Measurements from ENCODE around the gene KATNB1. TPM values are rescaled to one million over a fixed set of nuclear protein-coding genes. Genes with fewer than 3 reads are reported as not detected.

The KATNB1 gene
- total RNA-seq, 1 experiment from 2014 or later: 17.4 TPM

GRCh38 chr16:57699481-57699880 is 36.1 kb upstream of the KATNB1 start:
- Histone ChIP-seq H3K9me3 (ENCODE audit: low read length) (no peaks in the 10 kb centered on the region), H3K36me3 (ENCODE audit: insufficient read depth, low read length) (no peaks in the 10 kb centered on the region), H3K9me2 (replicated peaks; ENCODE audit: insufficient read depth, low read length) (no peaks in the 10 kb centered on the region), H3K4me2 (ENCODE audit: low read depth, low read length, poor library complexity, severe bottlenecking) (no peak overlapping the region), H4K20me1 (ENCODE audit: insufficient read depth, low read depth, low read length) (no peaks in the 10 kb centered on the region), H3K27me3 (ENCODE audit: low read length) (no peaks in the 10 kb centered on the region), H3K9ac (ENCODE audit: low read length) (no peak overlapping the region), H3K4me1 (ENCODE audit: low read length) (no peaks in the 10 kb centered on the region), H3K27ac (ENCODE audit: low read length) (no peak overlapping the region), H3K79me2 (ENCODE audit: low read length) (no peaks in the 10 kb centered on the region), H3K4me3 (ENCODE audit: low read length) (no peak overlapping the region), H2AFZ (ENCODE audit: low read length) (no peak overlapping the region)
- DNase-seq: no peak

GRCh38 chr16:57699899-57700298 is 35.7 kb upstream of the KATNB1 start:
- H3K79me2 ChIP-seq (ENCODE audit: low read length): no peaks in the 10 kb centered on the region

GRCh38 chr16:57700781-57701551 is 34.6 kb upstream of the KATNB1 start:
- Histone ChIP-seq H3K4me1 (ENCODE audit: low read length) (no peaks in the 10 kb centered on the region), H4K20me1 (ENCODE audit: insufficient read depth, low read depth, low read length) (no peaks in the 10 kb centered on the region), H3K79me2 (ENCODE audit: low read length) (no peaks in the 10 kb centered on the region), H2AFZ (ENCODE audit: low read length) (no peak overlapping the region), H3K27ac (ENCODE audit: low read length) (no peak overlapping the region), H3K4me2 (ENCODE audit: low read depth, low read length, poor library complexity, severe bottlenecking) (no peak overlapping the region), H3K9me3 (ENCODE audit: low read length) (no peaks in the 10 kb centered on the region), H3K27me3 (ENCODE audit: low read length) (no peaks in the 10 kb centered on the region), H3K9me2 (replicated peaks; ENCODE audit: insufficient read depth, low read length) (no peaks in the 10 kb centered on the region), H3K9ac (ENCODE audit: low read length) (no peak overlapping the region), H3K36me3 (ENCODE audit: insufficient read depth, low read length) (no peaks in the 10 kb centered on the region), H3K4me3 (ENCODE audit: low read length) (no peak overlapping the region)
- no peak for DNase-seq

More at GRCh38 chr16:57699899-57700298, 35.7 kb upstream of the KATNB1 start:
- DNase-seq: no peak
- Histone ChIP-seq H2AFZ (ENCODE audit: low read length) (no peak overlapping the region), H3K27ac (ENCODE audit: low read length) (no peak overlapping the region), H3K4me3 (ENCODE audit: low read length) (no peak overlapping the region), H3K4me2 (ENCODE audit: low read depth, low read length, poor library complexity, severe bottlenecking) (no peak overlapping the region), H3K9me3 (ENCODE audit: low read length) (no peaks in the 10 kb centered on the region), H3K27me3 (ENCODE audit: low read length) (no peaks in the 10 kb centered on the region), H4K20me1 (ENCODE audit: insufficient read depth, low read depth, low read length) (no peaks in the 10 kb centered on the region), H3K9me2 (replicated peaks; ENCODE audit: insufficient read depth, low read length) (no peaks in the 10 kb centered on the region), H3K9ac (ENCODE audit: low read length) (no peak overlapping the region), H3K36me3 (ENCODE audit: insufficient read depth, low read length) (no peaks in the 10 kb centered on the region), H3K4me1 (ENCODE audit: low read length) (no peaks in the 10 kb centered on the region)

GRCh38 chr16:57701759-57702371 is 33.7 kb upstream of the KATNB1 start:
- no peak overlapping the region for H3K4me3 ChIP-seq (ENCODE audit: low read length)
- H3K9me2 ChIP-seq (replicated peaks; ENCODE audit: insufficient read depth, low read length): no peaks in the 10 kb centered on the region
- no peaks in the 10 kb centered on the region for H3K27me3 ChIP-seq (ENCODE audit: low read length)
- no peak for DNase-seq
- H3K4me2 ChIP-seq (ENCODE audit: low read depth, low read length, poor library complexity, severe bottlenecking): no peak overlapping the region
- no peak overlapping the region for H2AFZ ChIP-seq (ENCODE audit: low read length)
- H3K4me1 ChIP-seq (ENCODE audit: low read length): no peaks in the 10 kb centered on the region
- H3K27ac ChIP-seq (ENCODE audit: low read length): no peak overlapping the region
- H3K79me2 ChIP-seq (ENCODE audit: low read length): no peaks in the 10 kb centered on the region
- H3K36me3 ChIP-seq (ENCODE audit: insufficient read depth, low read length): no peaks in the 10 kb centered on the region
- no peaks in the 10 kb centered on the region for H3K9me3 ChIP-seq (ENCODE audit: low read length)
- no peak overlapping the region for H3K9ac ChIP-seq (ENCODE audit: low read length)
- no peaks in the 10 kb centered on the region for H4K20me1 ChIP-seq (ENCODE audit: insufficient read depth, low read depth, low read length)

- no peak overlapping the region for H3K4me3 ChIP-seq (ENCODE audit: low read length)
- H3K9ac ChIP-seq (ENCODE audit: low read length): no peak overlapping the region
- H3K27me3 ChIP-seq (ENCODE audit: low read length): no peaks in the 10 kb centered on the region
- H3K4me2 ChIP-seq (ENCODE audit: low read depth, low read length, poor library complexity, severe bottlenecking): no peak overlapping the region
- no peaks in the 10 kb centered on the region for H3K9me2 ChIP-seq (replicated peaks; ENCODE audit: insufficient read depth, low read length)
- H3K36me3 ChIP-seq (ENCODE audit: insufficient read depth, low read length): no peaks in the 10 kb centered on the region
- no peak overlapping the region for H2AFZ ChIP-seq (ENCODE audit: low read length)
- no peak overlapping the region for H3K27ac ChIP-seq (ENCODE audit: low read length)
- H4K20me1 ChIP-seq (ENCODE audit: insufficient read depth, low read depth, low read length): no peaks in the 10 kb centered on the region
- no peaks in the 10 kb centered on the region for H3K79me2 ChIP-seq (ENCODE audit: low read length)
- no peaks in the 10 kb centered on the region for H3K4me1 ChIP-seq (ENCODE audit: low read length)
- no peak for DNase-seq
- H3K9me3 ChIP-seq (ENCODE audit: low read length): no peaks in the 10 kb centered on the region
Observed at GRCh38 chr16:57703416-57704010, 32.1 kb upstream of the KATNB1 start.

- no peaks in the 10 kb centered on the region for H3K9me2 ChIP-seq (replicated peaks; ENCODE audit: insufficient read depth, low read length)
- H3K36me3 ChIP-seq (ENCODE audit: insufficient read depth, low read length): no peaks in the 10 kb centered on the region
- no peak for DNase-seq
- no peaks in the 10 kb centered on the region for H3K4me1 ChIP-seq (ENCODE audit: low read length)
- no peaks in the 10 kb centered on the region for H3K9me3 ChIP-seq (ENCODE audit: low read length)
- no peak overlapping the region for H3K9ac ChIP-seq (ENCODE audit: low read length)
- H3K27me3 ChIP-seq (ENCODE audit: low read length): no peaks in the 10 kb centered on the region
- no peak overlapping the region for H2AFZ ChIP-seq (ENCODE audit: low read length)
- no peak overlapping the region for H3K4me2 ChIP-seq (ENCODE audit: low read depth, low read length, poor library complexity, severe bottlenecking)
- no peak overlapping the region for H3K27ac ChIP-seq (ENCODE audit: low read length)
- H3K79me2 ChIP-seq (ENCODE audit: low read length): no peaks in the 10 kb centered on the region
- H4K20me1 ChIP-seq (ENCODE audit: insufficient read depth, low read depth, low read length): no peaks in the 10 kb centered on the region
- no peak overlapping the region for H3K4me3 ChIP-seq (ENCODE audit: low read length)
Observed at GRCh38 chr16:57704011-57704904, 31.3 kb upstream of the KATNB1 start.

- no peaks in the 10 kb centered on the region for H3K9me3 ChIP-seq (ENCODE audit: low read length)
- no peaks in the 10 kb centered on the region for H3K79me2 ChIP-seq (ENCODE audit: low read length)
- H3K9me2 ChIP-seq (replicated peaks; ENCODE audit: insufficient read depth, low read length): no peaks in the 10 kb centered on the region
- DNase-seq: no peak
- no peaks in the 10 kb centered on the region for H3K27me3 ChIP-seq (ENCODE audit: low read length)
- H3K27ac ChIP-seq (ENCODE audit: low read length): no peak overlapping the region
- no peaks in the 10 kb centered on the region for H3K36me3 ChIP-seq (ENCODE audit: insufficient read depth, low read length)
- no peak overlapping the region for H3K9ac ChIP-seq (ENCODE audit: low read length)
- H3K4me2 ChIP-seq (ENCODE audit: low read depth, low read length, poor library complexity, severe bottlenecking): no peak overlapping the region
- H3K4me3 ChIP-seq (ENCODE audit: low read length): no peak overlapping the region
- no peak overlapping the region for H2AFZ ChIP-seq (ENCODE audit: low read length)
- no peaks in the 10 kb centered on the region for H3K4me1 ChIP-seq (ENCODE audit: low read length)
- H4K20me1 ChIP-seq (ENCODE audit: insufficient read depth, low read depth, low read length): no peaks in the 10 kb centered on the region
Observed at GRCh38 chr16:57704905-57705852, 30.4 kb upstream of the KATNB1 start.
